Natural killer cell treated with Interleukin-12 subunit alpha and Interleukin-12 subunit beta and Interleukin-15 and Interleukin-18, amount 100 ng/mL, for 72 hours (primary cell): ENCODE measurements around the gene IFIT1B. TPM values are rescaled to one million over a fixed set of nuclear protein-coding genes. Genes with fewer than 3 reads are reported as not detected.
"Not testable (repeated sequence)": the region's sequence is repeated elsewhere in the genome, so short reads cannot be mapped to it uniquely, and the experiment has no call there.

Source experiments
- ATAC-seq, 2 donors: fragments of 150-1000 bp; cut with Tn5 transposase in 1 of 2; sonication (Bioruptor Pico), chemical (Tn5 transposase) in 1 of 2; 2 replicates each; pipeline ENCODE4 v1.10.0; 2021
- DNase-seq: peaks from one replicate; pipeline ENCODE4 v3.0.0; 2022; ENCODE audit warnings: low spot score
- H3K27ac Mint-ChIP-seq, 2 donors: 1 replicate in 1 of 2; 2 replicates in 1 of 2; pipeline ENCODE4 v1.8.0; 2022; ENCODE audit warnings: mixed read lengths in 2 of 2, mild to moderate bottlenecking in 1 of 2, moderate library complexity in 1 of 2
- H3K27me3 Mint-ChIP-seq, 2 donors: 1 replicate in 1 of 2; 2 replicates in 1 of 2; pipeline ENCODE4 v1.8.0; 2022; ENCODE audit warnings: mixed read lengths in 2 of 2
- H3K36me3 Mint-ChIP-seq: one replicate; pipeline ENCODE4 v1.8.0; 2022; ENCODE audit warnings: mixed read lengths
- H3K4me1 Mint-ChIP-seq, 2 donors: 1 replicate in 1 of 2; 2 replicates in 1 of 2; pipeline ENCODE4 v1.8.0; 2022; ENCODE audit warnings: low read depth in 2 of 2, mixed read lengths in 2 of 2, mild to moderate bottlenecking in 1 of 2
- H3K4me3 Mint-ChIP-seq: one replicate; pipeline ENCODE4 v1.8.0; 2022; ENCODE audit warnings: mixed read lengths
- H3K9me3 Mint-ChIP-seq: 2 replicates; pipeline ENCODE4 v1.8.0; 2022; ENCODE audit warnings: mixed read lengths
- total RNA-seq, 2 donors: library from RNA; stranded (reverse); gene quantifications; one replicate each; pipeline ENCODE4 v1.2.3, GENCODE V29; 2022

IFIT1B gene
- total RNA-seq, 2 donors from 2014 or later, result not detected

DNA sequence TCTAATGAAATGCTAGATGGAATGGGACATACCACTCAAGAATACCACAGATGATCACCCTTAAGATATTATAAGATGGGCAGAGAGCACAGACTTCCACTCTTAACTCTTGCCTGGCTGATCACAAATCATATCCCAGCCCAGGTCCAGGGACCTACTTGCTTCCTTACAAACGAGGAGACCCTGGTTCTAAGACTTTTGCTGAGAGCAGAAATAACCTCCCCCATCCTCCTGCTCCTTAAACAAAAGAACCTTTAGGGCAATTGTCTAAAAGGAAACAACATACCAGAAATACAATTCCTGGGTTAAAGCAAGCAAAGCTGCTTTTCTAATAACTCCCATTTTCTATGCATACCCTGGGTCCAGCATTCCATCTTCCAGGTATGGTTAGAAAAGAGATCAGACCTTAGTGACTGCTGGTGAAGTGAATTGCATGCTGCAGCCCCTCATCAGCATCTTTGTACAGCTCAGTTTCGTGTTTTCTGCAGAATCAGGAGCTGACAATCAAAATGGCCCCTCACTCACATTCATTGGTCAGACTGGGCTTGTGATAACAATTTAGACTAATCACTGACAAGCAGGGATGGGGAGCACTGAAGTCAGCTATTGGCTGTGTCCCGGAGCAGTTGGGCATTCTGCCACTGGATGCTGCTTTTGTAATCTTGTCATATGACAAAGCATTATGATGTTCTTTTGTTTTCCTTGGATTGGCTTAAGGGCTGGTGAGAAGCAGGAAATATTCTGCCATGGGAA is 35.5 kb upstream of the IFIT1B start:
- Mint-ChIP-seq H3K27me3 (peaks cover 10 to 11% of the 10 kb centered on the region in 2 donors), H3K9me3 (no peaks in the 10 kb centered on the region), H3K27ac (no peak overlapping the region), H3K36me3 (peaks cover 22% of the 10 kb centered on the region), H3K4me3 (no peak overlapping the region), H3K4me1 (peaks cover 3 to 4% of the 10 kb centered on the region in 2 donors)
- no peak for ATAC-seq
- DNase-seq, result no peak

- no peak overlapping the region for H3K4me3 Mint-ChIP-seq
- H3K9me3 Mint-ChIP-seq, result no peaks in the 10 kb centered on the region
- H3K36me3 Mint-ChIP-seq, result peaks cover 22% of the 10 kb centered on the region
- no peaks in the 10 kb centered on the region for H3K4me1 Mint-ChIP-seq
- ATAC-seq (no peak), DNase-seq (no peak)
- H3K27ac Mint-ChIP-seq, result no peak overlapping the region
- peaks cover 10 to 11% of the 10 kb centered on the region in 2 donors for H3K27me3 Mint-ChIP-seq
Measured at GRCh38 chr10:89343089-89343767, 34.6 kb upstream of the IFIT1B start.

- ATAC-seq, result no peak
- Mint-ChIP-seq H3K4me3 (no peak overlapping the region), H3K36me3 (peaks cover 13% of the 10 kb centered on the region), H3K27ac (no peak overlapping the region), H3K27me3 (peaks cover 11% of the 10 kb centered on the region in 2 donors), H3K9me3 (no peaks in the 10 kb centered on the region), H3K4me1 (no peaks in the 10 kb centered on the region)
- no peak for DNase-seq
Measured at GRCh38 chr10:89344156-89344555, 33.7 kb upstream of the IFIT1B start.

GRCh38 chr10:89345367-89346000 is 32.4 kb upstream of the IFIT1B start:
- DNase-seq, result no peak
- H3K9me3 Mint-ChIP-seq, result no peaks in the 10 kb centered on the region
- no peak overlapping the region for H3K4me3 Mint-ChIP-seq
- ATAC-seq, result no peak
- peaks cover 11 to 13% of the 10 kb centered on the region in 2 donors for H3K27me3 Mint-ChIP-seq
- peaks cover 4% of the 10 kb centered on the region for H3K36me3 Mint-ChIP-seq
- no peak overlapping the region for H3K27ac Mint-ChIP-seq
- H3K4me1 Mint-ChIP-seq, result peaks cover 0 to 1% of the 10 kb centered on the region in 2 donors

DNA sequence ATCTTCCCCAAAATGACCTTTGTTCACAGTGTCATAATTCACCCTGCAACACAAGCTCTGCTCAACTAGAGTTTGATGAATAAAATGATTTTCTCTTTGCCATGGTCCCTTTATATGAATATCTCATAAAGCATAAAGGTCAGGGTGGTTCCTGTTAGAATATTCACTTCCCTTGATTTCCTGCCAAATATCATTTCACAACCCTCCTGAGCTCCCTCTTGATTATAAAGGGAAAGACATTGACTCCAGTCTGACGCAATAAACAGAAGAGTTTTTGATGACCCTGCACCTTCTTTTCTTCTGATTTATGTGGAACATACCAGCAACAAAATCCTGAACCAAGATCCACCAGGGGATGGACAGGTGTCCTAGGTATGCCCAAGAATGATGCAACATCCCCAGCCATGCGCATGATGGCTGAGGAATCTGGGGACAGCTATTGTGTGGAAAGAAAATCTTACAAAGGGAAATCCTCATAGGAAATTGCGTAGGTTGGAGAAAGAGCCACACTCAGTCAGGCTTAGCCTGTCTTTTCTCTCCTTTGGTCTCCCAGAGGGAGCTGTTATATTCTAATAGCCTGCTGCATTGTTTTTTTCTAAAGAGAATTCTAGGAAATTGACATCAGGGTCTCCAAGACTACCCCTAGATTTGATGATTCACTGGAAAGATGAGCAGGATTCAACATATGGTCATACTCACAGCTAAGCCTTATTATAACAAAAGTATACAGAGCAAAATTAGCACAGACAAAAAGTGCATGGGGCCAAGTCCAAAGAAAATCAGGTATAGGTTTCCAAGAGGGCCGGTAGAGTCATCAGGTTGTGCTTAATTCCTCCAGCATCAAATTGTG is 31.2 kb upstream of the IFIT1B start:
- Mint-ChIP-seq H3K9me3 (no peaks in the 10 kb centered on the region), H3K4me3 (no peak overlapping the region), H3K4me1 (peaks cover 0 to 9% of the 10 kb centered on the region in 2 donors), H3K36me3 (no peaks in the 10 kb centered on the region), H3K27me3 (peaks cover 13 to 21% of the 10 kb centered on the region in 2 donors), H3K27ac (no peak overlapping the region)
- no peak for ATAC-seq
- no peak for DNase-seq

- Mint-ChIP-seq H3K27ac (no peak overlapping the region), H3K4me1 (peaks cover 0 to 16% of the 10 kb centered on the region in 2 donors), H3K9me3 (no peaks in the 10 kb centered on the region), H3K4me3 (no peak overlapping the region), H3K27me3 (peaks cover 26 to 28% of the 10 kb centered on the region in 2 donors), H3K36me3 (no peaks in the 10 kb centered on the region)
- ATAC-seq (no peak), DNase-seq (no peak)
Measured at GRCh38 chr10:89347701-89348457, 30.0 kb upstream of the IFIT1B start.

DNA sequence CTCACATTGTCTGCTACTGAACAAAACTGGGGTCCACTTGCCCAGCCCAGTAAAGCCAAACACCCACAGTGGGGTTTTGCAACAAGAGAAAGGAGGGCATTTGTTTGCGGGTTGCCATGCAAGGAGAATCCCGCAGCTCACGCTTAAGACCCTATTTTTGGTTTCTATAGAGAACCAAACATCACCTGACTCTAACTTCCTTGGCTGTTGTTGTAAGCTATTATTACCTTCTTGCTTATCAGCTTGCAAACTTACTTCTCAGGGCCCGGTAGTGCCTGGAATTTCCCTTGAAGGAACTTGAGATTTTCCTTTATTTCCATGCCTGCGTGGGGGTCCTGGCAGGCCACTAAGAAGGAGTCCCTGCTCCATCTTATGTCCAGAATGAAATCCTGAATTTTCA is 29.4 kb upstream of the IFIT1B start:
- ATAC-seq (no peak), DNase-seq (no peak)
- H3K36me3 Mint-ChIP-seq, result no peaks in the 10 kb centered on the region
- peaks cover 0 to 16% of the 10 kb centered on the region in 2 donors for H3K4me1 Mint-ChIP-seq
- H3K27ac Mint-ChIP-seq, result no peak overlapping the region
- H3K4me3 Mint-ChIP-seq, result no peak overlapping the region
- H3K27me3 Mint-ChIP-seq, result peaks cover 28 to 29% of the 10 kb centered on the region in 2 donors
- H3K9me3 Mint-ChIP-seq, result no peaks in the 10 kb centered on the region

GRCh38 chr10:89348975-89349374 is 28.9 kb upstream of the IFIT1B start:
- Mint-ChIP-seq H3K9me3 (no peaks in the 10 kb centered on the region), H3K4me3 (no peak overlapping the region), H3K27me3 (peaks cover 30 to 32% of the 10 kb centered on the region in 2 donors), H3K36me3 (peaks cover 2% of the 10 kb centered on the region), H3K4me1 (peaks cover 0 to 16% of the 10 kb centered on the region in 2 donors), H3K27ac (no peak overlapping the region)
- DNase-seq, result no peak
- no peak for ATAC-seq

GRCh38 chr10:89350631-89351315 is 27.1 kb upstream of the IFIT1B start:
- not testable (repeated sequence) for H3K4me3 Mint-ChIP-seq, H3K36me3 Mint-ChIP-seq, ATAC-seq, DNase-seq, H3K27ac Mint-ChIP-seq, H3K9me3 Mint-ChIP-seq
- Mint-ChIP-seq H3K4me1 (peaks cover 0 to 16% of the 10 kb centered on the region in 2 donors), H3K27me3 (peaks cover 33 to 34% of the 10 kb centered on the region in 2 donors)

GRCh38 chr10:89351412-89351779 is 26.5 kb upstream of the IFIT1B start:
- Mint-ChIP-seq H3K9me3 (no peaks in the 10 kb centered on the region), H3K4me3 (no peak overlapping the region), H3K27ac (no peak overlapping the region), H3K4me1 (peaks cover 0 to 16% of the 10 kb centered on the region in 2 donors), H3K27me3 (peaks cover 31 to 33% of the 10 kb centered on the region in 2 donors), H3K36me3 (peaks cover 5% of the 10 kb centered on the region)
- peak in 1 of 2 donors; percentile 79 for ATAC-seq
- DNase-seq, result no peak

GRCh38 chr10:89351780-89352597 is 25.9 kb upstream of the IFIT1B start:
- ATAC-seq (no peak), DNase-seq (no peak)
- Mint-ChIP-seq H3K4me1 (peaks cover 0 to 16% of the 10 kb centered on the region in 2 donors), H3K9me3 (no peaks in the 10 kb centered on the region), H3K36me3 (peaks cover 5% of the 10 kb centered on the region), H3K4me3 (peak overlapping the region; percentile 38), H3K27ac (no peak overlapping the region), H3K27me3 (peaks cover 25 to 31% of the 10 kb centered on the region in 2 donors)

GRCh38 chr10:89352802-89353201 is 25.1 kb upstream of the IFIT1B start:
- Mint-ChIP-seq H3K9me3 (no peaks in the 10 kb centered on the region), H3K4me3 (no peak overlapping the region), H3K27me3 (peaks cover 23 to 33% of the 10 kb centered on the region in 2 donors)

More at GRCh38 chr10:89352802-89353201, 25.1 kb upstream of the IFIT1B start:
- Mint-ChIP-seq H3K4me1 (peaks cover 0 to 16% of the 10 kb centered on the region in 2 donors), H3K36me3 (peaks cover 5% of the 10 kb centered on the region), H3K27ac (no peak overlapping the region)
- no peak for DNase-seq
- ATAC-seq, result no peak
